H1 (cell line): ENCODE data around the gene ASAP2. TPM values are rescaled to one million over a fixed set of nuclear protein-coding genes. Genes with fewer than 3 reads are reported as not detected.

ENCODE experiments used
- CTCF ChIA-PET: fragments of 300-600 bp; sonication (Branson Sonifier 250); formaldehyde crosslinking; loops from one replicate; lab custom pipeline; 2021; ENCODE audit not compliant: partially characterized antibody; lab: Charles Lee
- POLR2A ChIA-PET: fragments of 300-600 bp; sonication (Branson Sonifier 250); formaldehyde crosslinking; loops from one replicate; lab custom pipeline; 2021; ENCODE audit warnings: inconsistent platforms; ENCODE audit not compliant: partially characterized antibody; lab: Charles Lee
- DNase-seq, 2 experiments: peaks; one replicate each; pipeline versions ENCODE4 v3.0.0 to v3.0.0-alpha.2; 2010 to 2022; ENCODE audit warnings: low spot score in 2 of 2, low read depth in 1 of 2, mixed read lengths in 1 of 2
- FAIRE-seq: peaks from 2 replicates; lab custom pipeline; 2011; peaks lifted over from hg19 to GRCh38; lab: Jason Lieb, UNC
- H2AFZ ChIP-seq: 2 replicates; pipeline ENCODE4 v1.8.1; 2012; ENCODE audit warnings: low read length, inconsistent platforms
- H2AK5ac ChIP-seq: 2 replicates; pipeline ENCODE4 v1.6.1; 2013; ENCODE audit warnings: low read depth, low read length
- H2BK120ac ChIP-seq: replicated peaks from 2 replicates; pipeline ENCODE3; 2013; ENCODE audit warnings: low read depth, low read length, inconsistent platforms
- H2BK12ac ChIP-seq: 2 replicates; pipeline ENCODE4 v1.6.1; 2013; ENCODE audit warnings: low read depth, low read length
- H2BK15ac ChIP-seq: 2 replicates; pipeline ENCODE4 v1.6.1; 2013; ENCODE audit warnings: low read length
- H2BK20ac ChIP-seq: 2 replicates; pipeline ENCODE4 v1.6.1; 2013; ENCODE audit warnings: low read length
- H2BK5ac ChIP-seq: 2 replicates; pipeline ENCODE4 v1.6.1; 2013; ENCODE audit warnings: low read depth, low read length
- H3K14ac ChIP-seq: 2 replicates; pipeline ENCODE4 v1.6.1; 2013; ENCODE audit warnings: inconsistent platforms; ENCODE audit not compliant: insufficient read length
- H3K18ac ChIP-seq: 2 replicates; pipeline ENCODE4 v1.6.1; 2013; ENCODE audit warnings: low read length; ENCODE audit errors: extremely low read depth
- H3K23ac ChIP-seq: 2 replicates; pipeline ENCODE4 v1.6.1; 2013; ENCODE audit warnings: inconsistent platforms; ENCODE audit not compliant: insufficient read length
- H3K23me2 ChIP-seq: 2 replicates; pipeline ENCODE4 v1.6.1; 2013; ENCODE audit warnings: low read depth, low read length
- H3K27ac ChIP-seq: 2 replicates; pipeline ENCODE4 v1.6.1; 2011; ENCODE audit warnings: low read depth, low read length, inconsistent platforms
- H3K27me3 ChIP-seq, 4 experiments: replicated peaks in 1 of 4; 1 replicate in 1 of 4; 2 replicates in 3 of 4; pipeline versions ENCODE4 v1.6.1 to v1.8.1; 2011 to 2013; ENCODE audit warnings: low read length in 3 of 4, mild to moderate bottlenecking in 3 of 4, inconsistent platforms in 2 of 4, mixed read lengths in 2 of 4, moderate library complexity in 1 of 4; ENCODE audit not compliant: control insufficient read depth in 3 of 4, insufficient read depth in 3 of 4; ENCODE audit errors: extremely low read depth in 1 of 4
- H3K36me3 ChIP-seq, 4 experiments: 2 replicates each; pipeline versions ENCODE4 v1.6.1 to v1.8.1; 2011 to 2013; ENCODE audit warnings: mild to moderate bottlenecking in 4 of 4, low read length in 3 of 4, moderate library complexity in 2 of 4, control low read depth in 1 of 4, inconsistent platforms in 1 of 4; ENCODE audit not compliant: insufficient read depth in 4 of 4, control insufficient read depth in 2 of 4
- H3K4ac ChIP-seq: replicated peaks from 2 replicates; pipeline ENCODE3; 2013; ENCODE audit warnings: low read length, low read depth, mixed read lengths, inconsistent platforms; ENCODE audit not compliant: insufficient read length
- H3K4me1 ChIP-seq, 4 experiments: replicated peaks in 1 of 4; 1 replicate in 1 of 4; 2 replicates in 3 of 4; pipeline versions ENCODE4 v1.6.1 to v1.8.1; 2011 to 2013; ENCODE audit warnings: low read length in 3 of 4, inconsistent platforms in 2 of 4, mixed read lengths in 1 of 4; ENCODE audit not compliant: insufficient read depth in 4 of 4, control insufficient read depth in 3 of 4
- H3K4me2 ChIP-seq, 2 experiments: 2 replicates each; pipeline versions ENCODE4 v1.6.1 to v1.8.1; 2011 to 2013; ENCODE audit warnings: low read depth in 2 of 2, low read length in 2 of 2, control low read depth in 1 of 2, inconsistent platforms in 1 of 2, mild to moderate bottlenecking in 1 of 2; ENCODE audit not compliant: insufficient read depth in 1 of 2
- H3K4me3 ChIP-seq, 4 experiments: fragments of 200-600, 300-600 bp in 1 of 4; sonication (generic), shearing (Covaris generic), sonication (Bioruptor Twin) in 1 of 4; 2 replicates each; pipeline versions ENCODE4 v1.5.1 to v1.8.1; 2011 to 2016; ENCODE audit warnings: low read length in 4 of 4, low read depth in 3 of 4, control low read depth in 2 of 4, inconsistent platforms in 2 of 4, mild to moderate bottlenecking in 2 of 4, mixed read lengths in 1 of 4, moderate library complexity in 1 of 4; ENCODE audit not compliant: insufficient read depth in 2 of 4; ENCODE audit errors: extremely low read depth in 1 of 4
- H3K56ac ChIP-seq: replicated peaks from 2 replicates; pipeline ENCODE3; 2013; ENCODE audit warnings: low read depth, mild to moderate bottlenecking, mixed read lengths, low read length, inconsistent platforms; ENCODE audit not compliant: insufficient read length
- H3K79me1 ChIP-seq: 2 replicates; pipeline ENCODE4 v1.6.1; 2013; ENCODE audit warnings: low read depth, low read length, control low read depth
- H3K79me2 ChIP-seq, 2 experiments: 2 replicates each; pipeline versions ENCODE4 v1.6.1 to v1.8.1; 2012 to 2013; ENCODE audit warnings: low read length in 2 of 2, mild to moderate bottlenecking in 2 of 2, inconsistent platforms in 1 of 2; ENCODE audit not compliant: insufficient read depth in 2 of 2, control insufficient read depth in 1 of 2
- H3K9ac ChIP-seq, 4 experiments: replicated peaks in 1 of 4; 1 replicate in 1 of 4; 2 replicates in 3 of 4; pipeline versions ENCODE4 v1.6.1 to v1.8.1; 2011 to 2013; ENCODE audit warnings: low read depth in 3 of 4, low read length in 3 of 4, control low read depth in 2 of 4, mild to moderate bottlenecking in 2 of 4, moderate library complexity in 2 of 4, inconsistent platforms in 1 of 4; ENCODE audit errors: extremely low read depth in 1 of 4
- H3K9me3 ChIP-seq, 2 experiments: 2 replicates each; pipeline versions ENCODE4 v1.6.1 to v1.8.1; 2012 to 2013; ENCODE audit warnings: mild to moderate bottlenecking in 2 of 2, moderate library complexity in 2 of 2, control low read depth in 1 of 2, inconsistent platforms in 1 of 2, low read depth in 1 of 2, low read length in 1 of 2, mixed read lengths in 1 of 2; ENCODE audit not compliant: insufficient read depth in 2 of 2
- H4K20me1 ChIP-seq, 2 experiments: replicated peaks in 1 of 2; 2 replicates each; pipeline versions ENCODE3 to v1.8.1; 2011 to 2013; ENCODE audit warnings: inconsistent platforms in 2 of 2, low read length in 2 of 2, mild to moderate bottlenecking in 1 of 2; ENCODE audit not compliant: insufficient read depth in 2 of 2, control insufficient read depth in 1 of 2
- H4K5ac ChIP-seq: 2 replicates; pipeline ENCODE4 v1.6.1; 2013; ENCODE audit warnings: low read length, low read depth, mixed read lengths, inconsistent platforms; ENCODE audit not compliant: insufficient read length
- H4K8ac ChIP-seq: 2 replicates; pipeline ENCODE4 v1.8.0; 2013; ENCODE audit warnings: mild to moderate bottlenecking, moderate library complexity, low read length, inconsistent platforms; ENCODE audit not compliant: insufficient read depth; ENCODE audit errors: extremely low read depth
- H4K91ac ChIP-seq: replicated peaks from 2 replicates; pipeline ENCODE3; 2013; ENCODE audit warnings: low read length, mixed read lengths, inconsistent platforms; ENCODE audit not compliant: insufficient read length
- CHD2 ChIP-seq: IDR thresholded peaks from 2 replicates; pipeline ENCODE4 v1.6.1; 2012; ENCODE audit warnings: low read length, improper control_type of control experiment
- EGR1 ChIP-seq: IDR thresholded peaks from 2 replicates; pipeline ENCODE4 v1.6.1; 2011; ENCODE audit warnings: low read depth, low read length, borderline replicate concordance
- EZH2 ChIP-seq: fragments of 200-600 bp; sonication (generic); IDR thresholded peaks from 2 replicates; pipeline ENCODE4 v1.7.1; 2012; ENCODE audit warnings: low read depth, mild to moderate bottlenecking, moderate library complexity, low read length, inconsistent platforms; ENCODE audit not compliant: severe bottlenecking
- FOSL1 ChIP-seq: IDR thresholded peaks from 2 replicates; pipeline ENCODE4 v1.6.1; 2011; ENCODE audit warnings: mild to moderate bottlenecking, low read depth, low read length, moderate library complexity; ENCODE audit not compliant: insufficient read depth
- GABPA ChIP-seq: IDR thresholded peaks from 2 replicates; pipeline ENCODE4 v1.6.1; 2011; ENCODE audit warnings: mild to moderate bottlenecking, low read length, moderate library complexity, borderline replicate concordance; ENCODE audit not compliant: insufficient read depth
- HDAC2 ChIP-seq, 2 experiments: fragments of 300-600 bp in 1 of 2; sonication (generic) in 1 of 2; IDR thresholded peaks; 2 replicates each; pipeline ENCODE4 v1.6.1; 2011 to 2012; ENCODE audit warnings: low read depth in 2 of 2, low read length in 2 of 2, mild to moderate bottlenecking in 2 of 2, moderate library complexity in 2 of 2, borderline replicate concordance in 1 of 2, inconsistent platforms in 1 of 2
- JUN ChIP-seq: IDR thresholded peaks from 2 replicates; pipeline ENCODE4 v1.6.1; 2011; ENCODE audit warnings: low read depth, mild to moderate bottlenecking, improper control_type of control experiment, low read length
- POLR2A ChIP-seq, 2 experiments: IDR thresholded peaks; 1 replicate in 1 of 2; 2 replicates in 1 of 2; pipeline ENCODE4 v1.6.1; 2011; ENCODE audit warnings: low read depth in 2 of 2, low read length in 2 of 2, mild to moderate bottlenecking in 2 of 2; ENCODE audit errors: control extremely low read depth in 1 of 2
- POU5F1 ChIP-seq: IDR thresholded peaks from 2 replicates; pipeline ENCODE4 v1.6.1; 2011; ENCODE audit warnings: low read depth, mild to moderate bottlenecking, low read length, moderate library complexity
- RAD21 ChIP-seq, 2 experiments: IDR thresholded peaks in 1 of 2; conservative IDR thresholded peaks in 1 of 2; 2 replicates each; pipeline ENCODE4 v1.6.1; 2011; ENCODE audit warnings: low read depth in 2 of 2, low read length in 2 of 2, improper control_type of control experiment in 1 of 2, inconsistent platforms in 1 of 2, mild to moderate bottlenecking in 1 of 2, moderate library complexity in 1 of 2
- RFX5 ChIP-seq: IDR thresholded peaks from 2 replicates; pipeline ENCODE4 v1.6.1; 2011; ENCODE audit warnings: low read depth, low read length, improper control_type of control experiment, borderline replicate concordance
- SP1 ChIP-seq: IDR thresholded peaks from 2 replicates; pipeline ENCODE4 v1.6.1; 2011; ENCODE audit warnings: low read depth, low read length
- SP2 ChIP-seq: IDR thresholded peaks from 2 replicates; pipeline ENCODE4 v1.6.1; 2012; ENCODE audit warnings: mild to moderate bottlenecking, low read length, inconsistent platforms
- SRF ChIP-seq: IDR thresholded peaks from 2 replicates; pipeline ENCODE4 v1.6.1; 2011; ENCODE audit warnings: mild to moderate bottlenecking, low read depth, low read length, moderate library complexity
- TAF7 ChIP-seq: optimal IDR thresholded peaks from 2 replicates; pipeline ENCODE3; 2011; ENCODE audit warnings: low read depth, mild to moderate bottlenecking, inconsistent platforms, low read length, moderate library complexity, borderline replicate concordance
- WGBS, 2 experiments: shearing (Covaris generic) in 1 of 2; methylation state at CpG; one replicate each; pipeline versions ENCODE4 v1.1.6 to v1.1.7; 2013 to 2015; ENCODE audit warnings: low lambda C conversion rate in 2 of 2, mixed read lengths in 2 of 2, inconsistent platforms in 1 of 2, low coverage in 1 of 2, missing lambda C conversion rate in 1 of 2; ENCODE audit not compliant: insufficient replicate concordance in 2 of 2, insufficient coverage in 1 of 2, insufficient read length in 1 of 2; ENCODE audit errors: extremely low coverage in 1 of 2, missing lambda C conversion rate in 1 of 2; 5-methylcytosine and 5-hydroxymethylcytosine counted together
- polyA plus RNA-seq, 7 experiments: library from polyadenylated mRNA; depleted of rRNA in 3 of 7; stranded (reverse) in 5 of 7; unstranded in 2 of 7; fragments of >200 nt in 5 of 7; fragments of 200-250 nt in 2 of 7; gene quantifications; 1 replicate in 5 of 7; 2 replicates in 1 of 7; 4 replicates in 1 of 7; pipeline versions ENCODE4 v1.2.1 to v1.2.3, GENCODE V29; 2011 to 2013; ENCODE audit warnings: missing spikeins in 2 of 7, mixed read lengths in 2 of 7
- total RNA-seq: library from RNA; stranded (reverse); fragmentation: NEBNext Ultra II Directional; extraction: Animal tissue kit (Norgen Biotek cat#: 25700); gene quantifications from 2 replicates; pipeline ENCODE4 v1.2.1, GENCODE V29; 2021

ASAP2 gene
- total and polyA plus RNA-seq, 2 of the 8 experiments (the other 6 are each of a cell fraction or from before 2014, with no cell fraction given), result 10.2 to 18.7 TPM

DNA sequence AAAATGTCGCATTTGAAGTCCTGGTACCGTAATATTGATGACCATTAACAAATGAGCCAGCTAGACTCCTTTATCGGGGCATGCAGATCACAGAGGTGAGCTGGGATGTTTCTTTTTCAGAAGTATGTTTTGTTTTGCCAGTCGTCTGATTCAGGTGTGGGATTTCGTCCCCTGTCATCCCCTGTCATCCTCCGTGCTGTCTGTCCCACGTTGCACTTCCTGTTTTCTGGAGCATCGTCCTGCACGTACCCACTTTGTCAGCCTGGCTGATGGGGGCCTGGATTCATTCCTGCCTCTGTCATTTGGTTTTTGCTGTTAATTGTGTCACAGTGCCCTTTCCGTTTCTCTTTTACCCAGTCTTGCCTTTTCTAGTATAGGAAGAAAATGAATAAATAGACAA lies 72.8 kb downstream of the ASAP2 start:
- H3K27ac ChIP-seq, result no peak overlapping the region
- H3K4me3 ChIP-seq, result no peak overlapping the region
- FAIRE-seq, result no peak
- no peak overlapping the region for H2BK5ac ChIP-seq
- POLR2A ChIA-PET, result no interaction called here
- H4K91ac ChIP-seq, result no peak overlapping the region
- no peak overlapping the region for H2AK5ac ChIP-seq
- no peak overlapping the region for H3K4me2 ChIP-seq
- H3K9ac ChIP-seq, result no peak overlapping the region
- H3K23me2 ChIP-seq, result no peaks in the 10 kb centered on the region
- no peak overlapping the region for H3K4ac ChIP-seq
- H2BK15ac ChIP-seq, result no peak overlapping the region
- H3K27me3 ChIP-seq, result no peaks in the 10 kb centered on the region
- H2BK20ac ChIP-seq, result no peak overlapping the region
- no peak overlapping the region for H2AFZ ChIP-seq
- no peak overlapping the region for H2BK120ac ChIP-seq
- CTCF ChIA-PET, result interaction anchor here (0.6 to 1.7 kb wide), 4 partner anchors 12 to 984 kb away, joined by 3 to 5 read pairs (median 5); no protein-coding TSS in a partner anchor
- peaks cover 0 to 6% (median 4%) of the 10 kb centered on the region in 4 experiments; a peak in 3 of 7 replicates for H3K4me1 ChIP-seq
- no peak overlapping the region for H3K56ac ChIP-seq
- H4K20me1 ChIP-seq, result peaks cover 2 to 3% of the 10 kb centered on the region in 2 experiments
- H4K5ac ChIP-seq, result no peak overlapping the region
- H3K18ac ChIP-seq, result no peak overlapping the region
- no peak overlapping the region for H3K14ac ChIP-seq
- H3K79me1 ChIP-seq, result peaks cover 3% of the 10 kb centered on the region; the same call in 1 of the 2 replicates
- no peak overlapping the region for H2BK12ac ChIP-seq
- no peak overlapping the region for H3K23ac ChIP-seq
- 91% methylated on average over 10 of the region's 10 CpGs; no CpG with 5 or more reads in 1 of the 2 experiments for WGBS, 2 experiments
- no peaks in the 10 kb centered on the region for H3K36me3 ChIP-seq
- H4K8ac ChIP-seq, result no peak overlapping the region
- DNase-seq, result no peak
- no peaks in the 10 kb centered on the region for H3K9me3 ChIP-seq
- H3K79me2 ChIP-seq, result peaks cover 0 to 21% of the 10 kb centered on the region in 2 experiments; a peak in 2 of 4 replicates
- no peak for TF ChIP-seq RFX5
- TF ChIP-seq HDAC2 (IDR thresholded peaks at IDR 0.05; ENCODE audit: borderline replicate concordance in 1 of 2, low read depth in 2 of 2, low read length in 2 of 2), result no peak
- TF ChIP-seq SRF, result no peak
- no peak for TF ChIP-seq JUN
- TF ChIP-seq EZH2, result no peak
- TF ChIP-seq RAD21 (IDR thresholded peaks at IDR 0.05 in 1 of 2, conservative IDR thresholded peaks at IDR 0.05 in 1 of 2; ENCODE audit: low read depth in 2 of 2, low read length in 2 of 2), result no peak
- TF ChIP-seq EGR1, result no peak
- TF ChIP-seq SP2, result no peak
- no peak for TF ChIP-seq CHD2
- no peak for TF ChIP-seq TAF7
- no peak for TF ChIP-seq POLR2A (IDR thresholded peaks at IDR 0.05; ENCODE audit: control extremely low read depth in 1 of 2, low read depth in 2 of 2, low read length in 2 of 2)
- no peak for TF ChIP-seq FOSL1
- no peak for TF ChIP-seq SP1
- no peak for TF ChIP-seq POU5F1
- no peak for TF ChIP-seq GABPA
